ENCODE measurements around the gene KPNA4.
A peak's percentile ranks its signal among the peaks of the same experiment; 100 is the strongest.
"Not testable (repeated sequence)": the region's sequence is repeated elsewhere in the genome, so short reads cannot be mapped to it uniquely, and the experiment has no call there.

KPNA4 gene, protein sequence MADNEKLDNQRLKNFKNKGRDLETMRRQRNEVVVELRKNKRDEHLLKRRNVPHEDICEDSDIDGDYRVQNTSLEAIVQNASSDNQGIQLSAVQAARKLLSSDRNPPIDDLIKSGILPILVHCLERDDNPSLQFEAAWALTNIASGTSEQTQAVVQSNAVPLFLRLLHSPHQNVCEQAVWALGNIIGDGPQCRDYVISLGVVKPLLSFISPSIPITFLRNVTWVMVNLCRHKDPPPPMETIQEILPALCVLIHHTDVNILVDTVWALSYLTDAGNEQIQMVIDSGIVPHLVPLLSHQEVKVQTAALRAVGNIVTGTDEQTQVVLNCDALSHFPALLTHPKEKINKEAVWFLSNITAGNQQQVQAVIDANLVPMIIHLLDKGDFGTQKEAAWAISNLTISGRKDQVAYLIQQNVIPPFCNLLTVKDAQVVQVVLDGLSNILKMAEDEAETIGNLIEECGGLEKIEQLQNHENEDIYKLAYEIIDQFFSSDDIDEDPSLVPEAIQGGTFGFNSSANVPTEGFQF

DNA sequence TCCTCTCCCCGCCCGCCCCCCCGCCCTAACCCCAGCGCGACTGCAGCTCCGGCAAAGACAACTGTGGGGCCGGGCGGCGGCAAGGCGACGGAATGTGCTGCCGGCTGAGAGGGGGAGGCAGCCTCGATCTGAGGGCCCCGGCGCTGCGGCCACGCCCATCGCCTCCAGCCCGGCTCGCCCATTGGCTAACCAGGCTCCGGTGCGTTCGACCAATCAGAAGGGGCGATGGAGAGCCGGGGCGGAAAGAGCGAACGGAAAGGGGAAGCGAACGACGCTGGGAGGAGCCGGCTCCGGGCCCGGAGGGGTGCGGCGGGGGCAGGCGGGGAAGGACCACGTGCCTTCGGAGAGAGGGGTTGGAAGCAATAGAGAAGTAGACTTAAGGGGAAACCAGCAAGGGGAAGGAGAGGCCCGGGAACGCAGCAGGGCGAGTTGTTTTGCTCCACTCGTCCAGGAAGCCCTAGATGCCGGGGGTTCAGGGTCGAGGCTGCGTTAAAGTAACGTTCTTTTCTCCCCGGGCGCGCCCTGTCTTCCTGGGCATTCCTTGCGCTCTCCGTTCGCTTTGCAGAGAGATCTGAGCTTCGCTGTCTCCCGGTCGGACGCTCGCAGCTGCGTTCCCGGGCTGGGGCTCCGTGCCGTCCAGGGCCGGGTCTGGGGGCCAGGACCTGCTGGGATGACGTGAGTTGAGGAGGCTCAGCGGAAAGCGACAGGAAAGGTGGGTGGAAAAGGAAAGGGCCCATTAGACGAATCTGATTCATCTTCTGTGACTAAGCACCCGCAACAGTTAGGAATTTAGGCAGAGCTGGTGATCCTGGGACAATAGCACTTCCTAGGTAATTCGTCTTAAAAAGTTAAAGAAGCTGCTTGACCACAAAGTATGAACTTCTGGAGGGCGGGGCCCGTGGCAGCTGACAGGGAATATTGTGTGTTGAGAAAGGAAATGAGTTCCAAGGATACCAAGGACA, at the start of gene KPNA4:
KPNA4 (minus strand) TSS at position 130 of the 962 bp plus-strand sequence. CDS start 289 bp downstream, outside the sequence.
- peak; percentile 96 for FAIRE-seq

DNA sequence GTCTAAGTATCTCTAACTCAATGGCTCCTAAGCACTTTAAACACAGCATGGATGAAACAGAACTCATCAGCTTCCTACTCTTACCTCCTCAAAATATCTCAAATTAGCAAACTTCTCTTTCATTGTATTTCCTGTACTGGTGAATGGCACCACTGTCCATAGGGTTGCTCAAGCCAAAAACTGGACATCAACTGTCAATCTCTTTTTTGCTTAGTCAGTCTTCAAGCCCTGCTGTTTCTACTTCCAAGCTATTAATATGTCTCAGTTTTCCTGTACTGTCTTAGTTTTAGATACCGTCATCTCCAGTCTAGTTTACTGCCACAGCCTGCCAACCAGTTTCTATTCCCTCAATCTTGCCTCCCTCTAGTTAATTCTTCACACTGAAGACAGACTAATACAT, 48.3 kb upstream of the KPNA4 start:
- FAIRE-seq, result no peak

GRCh38 chr3:160612386-160613075, 47.2 kb upstream of the KPNA4 start:
- no peak for FAIRE-seq

DNA sequence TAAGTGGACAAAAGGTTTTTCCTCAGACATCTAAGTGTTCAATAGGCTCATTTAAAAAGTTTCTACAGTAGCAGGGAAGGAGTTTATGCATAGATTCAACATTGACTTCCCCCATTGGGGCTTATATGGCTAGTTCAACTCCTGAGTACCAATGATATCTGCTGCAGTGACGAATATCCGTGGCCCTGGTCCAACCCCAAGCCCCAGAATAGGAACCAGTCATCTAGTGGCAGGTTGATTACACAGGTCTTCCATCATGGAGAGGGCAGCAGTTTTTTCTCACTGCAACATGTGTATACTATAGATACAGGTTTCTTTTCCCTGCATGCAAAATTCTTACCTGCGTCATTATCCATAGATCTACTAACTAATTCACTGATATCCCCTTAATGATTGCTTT, 45.8 kb upstream of the KPNA4 start:
- no peak for FAIRE-seq

DNA sequence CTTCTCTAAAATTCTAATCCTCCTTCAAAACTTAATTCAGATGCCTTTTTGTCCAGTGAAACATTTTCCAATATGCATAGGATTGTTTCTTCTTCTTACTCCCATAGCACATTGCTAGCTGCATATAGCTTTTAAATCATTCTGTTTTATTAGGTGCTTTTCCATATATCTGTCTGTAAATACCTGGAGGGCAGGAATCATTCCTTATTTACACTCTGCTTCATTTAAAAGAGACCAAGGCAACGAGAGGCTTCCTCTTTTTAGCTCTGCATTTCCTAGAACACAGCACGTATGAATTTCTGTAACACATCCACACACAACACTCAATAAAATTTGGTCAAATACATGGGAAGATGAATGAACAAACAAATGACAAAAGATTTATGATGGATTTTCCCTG, 43.5 kb upstream of the KPNA4 start:
- no peak for FAIRE-seq

- FAIRE-seq, result no peak
Observed at GRCh38 chr3:160607826-160608225, 42.5 kb upstream of the KPNA4 start.

- FAIRE-seq, result no peak
Observed at GRCh38 chr3:160605315-160605714, 39.9 kb upstream of the KPNA4 start.

DNA sequence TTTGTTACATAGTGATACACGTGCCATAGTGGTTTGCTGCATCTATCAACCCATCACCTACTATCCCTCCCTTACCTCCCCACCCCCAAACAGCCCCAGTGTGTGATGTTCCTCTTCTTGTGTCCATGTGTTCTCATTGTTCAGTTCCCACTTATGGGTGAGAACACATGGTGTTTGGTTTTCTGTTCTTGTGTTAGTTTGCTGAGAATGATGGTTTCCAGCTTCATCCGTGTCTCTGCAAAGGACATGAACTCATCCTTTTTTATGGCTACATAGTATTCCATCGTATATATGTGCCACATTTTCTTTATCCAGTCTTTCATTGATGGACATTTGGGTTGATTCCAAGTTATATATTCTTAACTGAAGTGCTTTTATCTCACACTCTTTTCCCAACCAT, 38.5 kb upstream of the KPNA4 start:
- FAIRE-seq, result not testable (repeated sequence)

- no peak for FAIRE-seq
Observed at GRCh38 chr3:160602259-160602658, 36.9 kb upstream of the KPNA4 start.

- no peak for FAIRE-seq
Observed at GRCh38 chr3:160601288-160601687, 35.9 kb upstream of the KPNA4 start.

GRCh38 chr3:160598865-160599264, 33.5 kb upstream of the KPNA4 start:
- no peak for FAIRE-seq

DNA sequence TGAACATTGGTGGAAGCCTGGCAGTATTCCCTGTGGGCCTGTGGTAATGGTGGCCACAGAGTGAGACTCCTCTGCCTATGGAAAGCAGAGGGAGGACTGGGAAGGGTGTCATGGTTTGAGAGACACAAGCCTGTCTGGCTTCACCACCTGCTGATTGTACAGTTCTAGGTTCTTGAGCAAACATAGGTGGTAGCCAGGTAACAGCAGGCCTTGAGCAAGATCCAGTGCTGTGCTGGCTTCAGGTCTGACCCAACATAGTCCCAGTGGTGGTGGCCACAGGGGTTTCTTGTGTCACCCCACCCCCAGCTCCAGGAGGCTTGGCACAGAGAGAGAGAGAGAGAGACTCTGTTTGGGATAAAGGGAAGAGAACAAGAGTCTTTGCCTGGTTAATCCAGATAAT, 22.7 kb upstream of the KPNA4 start:
- FAIRE-seq, result no peak

- FAIRE-seq, result no peak
Observed at GRCh38 chr3:160587105-160587504, 21.7 kb upstream of the KPNA4 start.

DNA sequence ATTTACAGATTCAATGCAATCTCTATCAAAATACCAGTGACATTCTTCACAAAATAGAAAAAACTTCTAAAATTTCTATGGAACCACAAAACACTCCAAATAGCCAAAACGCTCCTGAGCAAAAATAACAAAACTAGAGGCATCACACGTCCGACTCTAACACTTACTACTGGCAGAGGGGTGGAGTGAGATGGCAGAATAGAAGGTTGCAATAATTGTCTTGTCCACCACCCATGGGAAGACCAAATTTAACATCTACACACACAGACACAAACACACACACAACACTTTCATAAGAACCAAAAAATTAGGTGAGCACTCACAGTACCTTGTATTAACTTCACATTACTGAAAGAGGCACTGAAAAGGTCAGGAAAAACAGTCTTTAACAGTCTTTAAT, 21.3 kb upstream of the KPNA4 start:
- no peak for FAIRE-seq

DNA sequence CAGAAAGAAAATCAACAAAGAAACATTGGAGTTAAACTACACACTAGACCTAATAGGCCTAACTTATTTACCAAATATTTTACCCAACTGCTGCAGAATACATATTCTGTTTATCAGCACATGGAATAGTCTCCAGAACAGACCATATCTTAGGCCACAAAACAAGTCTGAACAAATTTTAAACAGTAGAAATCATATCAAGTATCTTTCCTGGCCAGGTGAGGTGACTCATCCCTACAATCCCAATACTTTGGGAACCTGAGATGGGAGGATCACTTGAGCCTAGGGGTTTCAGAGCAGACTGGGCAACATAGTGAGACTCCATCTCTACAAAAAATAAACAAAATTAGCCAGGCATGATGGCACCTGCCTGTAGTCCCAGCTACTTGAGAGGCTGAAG, 18.1 kb upstream of the KPNA4 start:
- no peak for FAIRE-seq

DNA sequence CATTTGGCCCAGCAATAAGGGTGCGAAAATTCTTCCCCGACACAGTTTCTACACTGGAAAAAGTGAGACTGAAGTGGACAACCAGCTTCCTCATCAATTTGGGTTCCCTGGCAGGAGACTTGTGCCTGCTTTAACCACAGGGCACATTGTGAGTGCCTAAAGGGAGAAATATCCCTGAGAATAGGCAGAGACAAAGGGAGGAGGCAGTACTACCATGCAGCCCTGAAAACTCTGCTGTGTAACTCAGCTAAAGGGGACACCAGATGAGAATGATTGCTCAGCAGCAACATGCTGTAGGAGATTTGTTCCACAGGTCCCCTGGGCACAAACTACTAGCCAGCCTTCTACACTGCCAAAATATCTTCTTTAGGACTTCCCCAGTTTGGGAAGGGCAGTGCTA, 15.6 kb upstream of the KPNA4 start:
- FAIRE-seq, result no peak

DNA sequence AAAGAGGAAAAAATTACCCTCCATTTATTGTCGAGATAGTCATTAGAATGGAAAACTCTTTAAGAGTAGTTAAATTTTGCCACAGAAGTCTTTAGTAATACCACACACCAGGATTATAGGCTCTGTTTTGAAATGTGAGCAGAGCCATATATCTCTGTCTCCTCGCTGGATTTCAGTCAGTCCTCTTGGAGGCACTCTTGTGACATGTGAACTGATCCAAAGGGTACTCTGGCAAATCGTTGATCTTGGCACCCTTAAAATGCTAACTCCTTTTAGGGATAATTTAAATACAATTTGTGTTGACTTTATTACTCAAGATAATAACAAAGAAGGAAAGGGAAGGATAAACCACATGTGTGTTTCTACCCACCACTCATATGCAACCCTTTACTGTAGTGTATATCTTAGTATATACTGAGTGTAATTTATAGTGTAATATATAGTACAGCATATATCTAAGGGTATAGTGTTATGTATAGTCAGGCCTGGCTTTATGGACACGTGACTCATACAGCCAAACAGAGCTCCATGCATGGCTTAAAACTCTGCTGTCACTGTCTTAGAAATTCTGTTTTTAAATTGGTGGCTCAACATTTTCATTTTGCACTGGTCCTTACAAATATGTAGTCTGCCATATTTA, 12.3 kb upstream of the KPNA4 start:
- no peak for FAIRE-seq

- no peak for FAIRE-seq
Observed at GRCh38 chr3:160577093-160577492, 11.7 kb upstream of the KPNA4 start.

DNA sequence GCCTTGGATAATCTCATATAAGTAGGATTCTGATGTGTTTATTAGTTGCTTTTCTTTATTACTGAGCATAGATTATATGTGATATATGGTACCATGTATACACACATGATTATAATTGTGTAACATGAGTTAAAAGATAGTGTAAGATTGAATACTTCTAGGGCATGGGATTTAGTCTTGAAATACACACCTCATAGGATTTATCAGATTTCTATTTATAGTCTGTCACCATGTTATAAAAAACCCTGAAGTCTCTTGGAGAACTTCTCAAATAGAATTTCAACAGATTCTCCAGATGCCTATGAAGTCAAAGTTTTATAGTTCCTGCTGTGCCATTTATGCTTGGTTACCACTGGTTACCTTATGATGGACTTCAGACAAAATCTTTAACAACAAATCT, 11.2 kb upstream of the KPNA4 start:
- no peak for FAIRE-seq

DNA sequence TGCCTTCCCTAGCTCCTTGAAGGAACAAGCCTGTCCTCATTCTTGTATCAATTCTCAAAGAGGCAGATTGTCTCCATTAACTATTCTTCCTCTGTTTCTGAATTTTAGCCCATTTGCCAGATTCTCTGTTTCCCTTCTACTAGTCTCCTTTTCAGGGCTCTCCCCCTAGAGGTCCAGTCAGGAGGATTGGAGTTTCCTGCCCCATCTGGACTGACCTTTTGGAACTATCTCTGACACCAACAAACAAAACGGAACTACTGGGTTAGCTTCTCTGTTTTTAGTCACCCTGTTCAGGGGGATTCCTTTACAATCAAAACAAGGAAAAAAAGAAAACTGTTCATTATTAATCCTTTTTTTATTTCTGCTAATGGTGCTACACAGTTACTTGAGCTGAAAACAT, 10.2 kb upstream of the KPNA4 start:
- FAIRE-seq, result no peak

DNA sequence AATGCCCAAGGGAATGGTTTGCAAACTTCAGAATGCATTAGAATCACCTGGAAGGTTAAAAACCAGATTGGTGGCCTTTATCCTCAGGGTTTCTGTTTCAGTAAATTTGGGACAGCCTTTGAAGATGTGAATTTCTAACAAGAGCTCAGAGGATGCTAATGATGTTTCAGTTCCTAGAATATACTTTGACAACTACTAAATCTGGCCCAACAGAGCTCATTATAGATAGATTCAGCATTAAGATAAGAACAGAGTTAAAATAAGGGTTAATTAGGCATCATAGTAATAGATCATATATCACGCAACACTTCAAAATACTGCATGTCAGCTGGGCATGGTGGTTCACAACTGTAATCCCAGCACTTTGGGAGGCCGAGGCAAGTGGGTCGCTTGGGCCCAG, 9.3 kb upstream of the KPNA4 start:
- no peak for FAIRE-seq

- FAIRE-seq, result not testable (repeated sequence)
Observed at GRCh38 chr3:160573955-160574525, 8.7 kb upstream of the KPNA4 start.

All from A204.1 (cell line).